Subcutaneous adipose tissue (tissue), 4 donors: ENCODE results near the gene PPIL3. TPM values are rescaled to one million over a fixed set of nuclear protein-coding genes. Genes with fewer than 3 reads are reported as not detected.

Experiments
- CTCF ChIP-seq: fragments of 450-650 bp; IDR thresholded peaks from one replicate; pipeline ENCODE4 v1.5.1; 2016; ENCODE audit warnings: low read depth, mild to moderate bottlenecking, control low read depth, antibody characterized with exemption, moderate library complexity
- total RNA-seq, 4 donors: library from RNA; depleted of rRNA; stranded (reverse); fragments of >200 nt; gene quantifications; one replicate each; pipeline ENCODE4 v1.1.0, GENCODE V29; 2016

PPIL3 gene
- total RNA-seq, 4 donors from 2014 or later: 13.6 to 34.6 (median 28.0) TPM

DNA sequence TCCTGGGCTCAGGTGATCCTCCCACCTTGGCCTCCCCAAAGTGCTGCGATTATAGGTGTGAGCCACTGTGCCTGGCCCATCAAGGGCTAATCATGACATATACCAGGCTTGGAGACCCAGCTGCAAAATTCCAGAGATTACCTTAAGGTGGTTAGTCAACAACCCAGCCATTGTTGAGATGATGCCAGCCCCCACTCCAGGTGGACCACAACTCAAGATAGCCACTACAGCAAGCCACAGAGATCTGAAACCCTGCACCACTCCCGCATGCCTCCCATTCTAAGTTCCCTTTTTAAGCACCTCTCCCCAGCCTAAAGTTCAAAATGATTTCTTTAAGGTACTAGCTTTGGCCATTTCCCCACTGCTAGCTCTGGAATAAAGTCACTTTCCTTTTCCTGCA, 19.9 kb downstream of the PPIL3 start:
- TF ChIP-seq CTCF: no peak

GRCh38 chr2:200864176-200865034, 24.5 kb downstream of the PPIL3 start, which contains the start of gene CLK1:
TSS of gene CLK1 (minus strand) at chr2:200864658. CDS start at chr2:200861862, 2,796 bp downstream.
- no peak for TF ChIP-seq CTCF

DNA sequence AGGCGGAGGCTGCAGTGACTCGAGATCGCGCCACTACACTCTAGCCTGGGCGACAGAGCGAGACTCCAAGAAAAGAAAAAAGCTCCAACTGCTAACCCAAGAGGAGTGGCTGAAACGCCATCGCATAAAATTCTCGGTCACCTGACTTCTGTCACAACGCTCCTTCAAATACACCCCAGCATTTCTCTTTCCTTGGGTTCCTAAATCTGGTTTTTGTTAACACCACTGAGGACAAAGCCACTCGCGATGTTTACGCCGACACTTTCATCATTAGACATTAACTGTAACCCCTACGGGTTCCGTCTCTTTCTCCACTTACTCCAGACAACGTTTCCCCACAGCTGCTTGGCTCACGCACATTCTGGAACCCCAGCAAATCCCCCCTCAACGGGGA, 25.1 kb downstream of the PPIL3 start:
- TF ChIP-seq CTCF: no peak

DNA sequence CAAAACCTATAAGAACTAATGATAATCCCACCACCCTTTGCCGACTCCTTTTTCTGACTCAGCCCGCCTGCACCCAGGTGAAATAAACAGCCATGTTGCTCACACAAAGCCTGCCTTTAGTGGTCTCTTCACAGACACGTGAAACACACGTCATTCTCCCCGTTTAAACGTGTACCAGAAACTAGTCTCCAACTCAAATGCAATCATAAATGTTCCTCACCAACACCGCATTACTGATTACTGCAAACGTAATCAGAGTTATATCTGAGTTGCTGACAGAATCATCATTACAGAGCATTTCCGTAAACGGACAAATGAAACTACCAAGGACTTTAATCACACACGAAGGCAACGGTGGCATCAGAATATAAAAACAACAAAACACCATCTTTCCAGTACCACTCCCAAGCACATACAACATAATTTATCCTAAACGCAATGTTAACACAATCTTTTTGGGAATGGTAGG, 26.3 kb downstream of the PPIL3 start:
- TF ChIP-seq CTCF: no peak

GRCh38 chr2:200861617-200862155, 27.2 kb downstream of the PPIL3 start:
- TF ChIP-seq CTCF: no peak

- TF ChIP-seq CTCF: no peak
These were observed 28.6 kb downstream of the PPIL3 start for GRCh38 chr2:200860092-200860795.

GRCh38 chr2:200856806-200857205, 32.1 kb downstream of the PPIL3 start:
- no peak for TF ChIP-seq CTCF
